Hepatic stellate cell (primary cell): ENCODE measurements around the gene PPIL1.

Source experiments
- DNase-seq: peaks from one replicate; pipeline ENCODE4 v3.0.0; 2011; ENCODE audit warnings: low spot score

PPIL1 gene

DNA sequence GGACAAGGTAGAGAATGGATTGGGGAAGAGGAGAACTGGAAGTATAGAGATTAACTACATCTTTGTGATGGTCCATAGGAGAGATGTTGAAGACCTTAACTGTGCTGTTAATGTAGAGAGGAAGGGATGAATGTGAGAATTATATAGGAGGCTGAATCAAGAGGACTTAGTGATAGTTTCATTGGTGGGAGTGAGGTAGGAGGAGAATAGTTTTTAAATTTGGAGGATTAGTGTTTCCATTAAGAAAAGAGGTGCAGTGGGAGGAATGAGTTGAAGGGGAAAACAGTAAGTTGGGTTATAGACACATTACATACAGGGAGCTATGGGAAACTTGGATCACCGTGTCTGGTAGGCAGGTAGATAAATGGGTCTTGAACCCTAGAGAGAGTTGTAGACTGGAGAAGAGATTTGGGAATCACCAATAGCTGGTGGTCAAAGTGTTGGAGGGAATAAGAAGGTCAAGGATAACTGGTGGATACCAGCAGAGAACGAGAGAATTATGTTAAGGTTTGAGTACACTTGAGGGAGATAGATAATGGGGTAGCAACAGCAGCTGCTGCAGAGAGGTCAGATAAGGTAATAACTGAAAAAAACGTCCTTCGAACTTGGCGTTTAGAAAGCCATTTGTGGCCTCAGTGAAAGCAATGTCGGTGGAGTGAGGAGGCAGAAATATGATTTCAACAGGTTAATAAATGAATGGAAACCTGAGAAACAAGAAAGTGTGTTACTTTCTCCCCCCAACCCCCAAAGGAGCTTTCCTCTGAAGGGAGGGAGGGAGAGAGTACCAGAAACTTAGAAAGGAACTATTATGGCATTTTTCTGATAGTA lies 14.3 kb upstream of the PPIL1 start:
- no peak for DNase-seq

DNA sequence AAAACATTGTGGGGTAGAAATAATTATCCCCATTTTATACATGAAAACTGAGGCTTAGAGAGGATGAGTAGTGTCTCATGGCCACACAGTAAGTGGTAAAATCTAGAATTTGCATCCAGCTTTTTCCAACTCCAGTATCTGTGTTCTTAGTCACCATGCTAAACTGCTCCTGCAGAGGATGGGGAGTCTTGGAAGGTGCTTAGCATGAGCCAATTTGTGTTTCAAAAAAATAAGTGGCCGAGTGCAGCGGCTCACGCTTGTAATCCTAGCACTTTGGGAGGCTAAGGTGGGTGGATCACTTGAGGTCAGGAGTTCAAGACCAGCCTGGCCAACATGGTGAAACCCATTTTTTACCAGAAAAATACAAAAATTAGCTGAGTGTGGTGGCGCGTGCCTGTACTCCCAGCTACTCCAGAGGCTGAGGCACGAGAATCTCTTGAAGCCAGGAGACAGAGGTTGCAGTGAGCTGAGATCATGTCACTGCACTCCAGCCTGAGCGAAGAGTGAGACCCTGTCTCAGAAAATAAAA lies 13.6 kb upstream of the PPIL1 start:
- DNase-seq: no peak

DNA sequence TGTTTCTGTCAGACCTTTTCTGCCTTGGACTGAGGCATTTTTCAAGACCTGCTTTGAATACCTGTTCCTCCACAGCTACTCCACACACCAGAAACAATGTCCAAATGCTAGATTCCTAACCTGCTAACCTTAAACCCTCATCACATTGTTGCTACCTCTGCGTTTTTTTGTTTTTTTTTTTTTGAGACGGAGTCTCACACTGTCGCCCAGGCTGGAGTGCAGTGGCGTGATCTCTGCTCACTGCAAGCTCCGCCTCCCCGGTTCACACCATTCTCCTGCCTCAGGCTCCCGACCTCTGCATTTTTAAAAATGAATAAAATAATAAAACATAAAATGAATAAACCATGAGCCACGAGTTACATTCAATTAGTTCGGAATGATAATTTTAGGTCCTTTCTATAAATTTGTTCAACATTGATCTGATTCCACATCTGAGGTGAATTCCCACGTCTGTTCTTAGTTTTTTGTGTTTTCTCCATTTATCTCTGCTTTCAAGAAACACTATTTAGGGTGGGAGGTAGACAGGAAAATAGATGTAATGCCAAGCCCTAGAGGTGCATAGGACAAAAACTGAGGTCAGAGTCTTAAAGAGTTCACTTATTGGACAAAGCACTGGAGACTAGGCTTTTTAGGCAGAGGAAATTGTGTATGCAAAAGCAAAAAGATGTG lies 12.5 kb upstream of the PPIL1 start:
- no peak for DNase-seq

DNA sequence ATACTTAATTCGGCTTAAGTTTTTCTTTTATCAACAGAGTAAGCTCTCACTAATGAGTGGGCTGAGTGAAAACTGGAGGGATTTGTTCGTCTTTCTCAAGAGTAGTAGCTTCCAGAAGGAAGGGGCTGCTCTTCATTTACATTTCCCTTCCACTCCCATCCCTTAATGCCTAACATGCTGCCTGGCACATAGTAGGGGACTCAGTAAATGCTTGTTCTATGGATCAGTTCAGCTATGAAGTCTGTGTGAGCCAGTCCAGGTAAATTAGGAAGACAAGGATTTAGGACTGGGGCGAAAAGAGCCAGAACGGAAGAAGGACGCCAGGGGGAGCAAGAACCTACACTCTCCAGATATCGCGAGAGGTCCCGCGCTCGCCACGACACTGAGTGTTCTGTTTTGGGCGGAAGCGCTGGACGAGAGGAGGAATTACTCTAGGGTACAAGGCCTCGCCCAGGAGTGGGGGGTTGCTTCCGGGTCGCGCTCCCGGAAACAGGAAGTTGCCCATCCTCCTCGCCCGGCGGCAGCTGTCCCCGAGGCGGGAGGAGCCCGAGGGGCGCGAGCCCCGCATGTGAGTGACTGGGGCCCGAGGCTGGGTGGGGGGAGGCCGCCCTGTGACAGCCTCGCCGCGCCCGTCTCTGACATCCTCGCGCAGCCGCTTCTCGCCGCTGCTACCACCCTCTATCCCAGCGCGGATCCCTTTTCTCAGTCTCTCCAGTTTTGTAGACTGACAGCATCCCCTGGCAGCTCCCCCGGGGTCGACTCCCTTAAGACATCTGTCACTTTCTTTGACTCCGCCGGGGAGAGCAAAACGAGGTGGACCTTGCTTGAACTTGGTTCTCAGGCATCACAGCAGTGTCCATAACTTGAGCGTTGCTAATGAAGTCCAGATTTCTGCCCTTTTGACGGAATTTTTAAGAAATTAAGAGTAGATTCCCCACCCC lies 11.1 kb upstream of the PPIL1 start, which contains the start of gene C6orf89:
Gene C6orf89, plus strand, starts transcription at position 492 of the 941 bp plus-strand sequence. CDS start 13,493 bp downstream, outside the sequence.
- DNase-seq: peak; percentile 88

DNA sequence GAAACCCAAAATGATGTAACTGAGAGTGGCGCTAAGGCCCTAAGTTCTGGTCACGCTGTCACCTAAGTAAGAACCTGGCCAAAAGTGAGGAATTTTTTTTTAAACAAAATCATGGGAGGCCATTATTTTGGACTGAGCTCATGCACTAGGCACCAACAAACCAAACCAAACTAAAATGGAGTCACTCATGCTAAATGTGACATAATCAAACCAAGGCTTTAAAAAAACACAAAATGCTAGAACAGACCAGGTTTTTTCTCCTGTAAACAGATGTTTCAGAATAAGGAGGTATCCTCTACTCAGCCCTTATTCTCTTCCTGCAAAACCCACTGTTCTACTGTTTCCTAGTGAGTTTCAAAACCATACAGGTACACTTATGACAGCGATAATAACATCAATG lies 10.0 kb upstream of the PPIL1 start:
- DNase-seq: no peak

DNA sequence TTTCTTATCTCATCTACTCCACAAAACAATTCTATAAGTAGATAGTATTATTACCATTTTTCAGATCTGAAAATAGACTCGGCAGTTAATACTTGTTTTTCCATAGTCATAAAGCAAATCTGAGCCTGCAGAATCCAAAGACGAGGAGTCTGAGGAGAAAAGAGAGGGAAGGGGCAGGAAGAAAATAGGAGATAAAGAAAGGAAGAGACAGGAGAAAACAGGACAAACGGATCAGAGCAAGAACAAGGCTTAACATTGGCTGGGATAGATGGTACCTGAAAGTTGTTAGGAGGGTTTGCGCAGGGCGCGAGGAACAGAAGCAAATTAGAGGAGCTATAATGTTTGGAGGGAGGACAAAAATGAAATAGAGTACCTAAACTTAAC lies 639 bp upstream of the PPIL1 start:
- no peak for DNase-seq

DNA sequence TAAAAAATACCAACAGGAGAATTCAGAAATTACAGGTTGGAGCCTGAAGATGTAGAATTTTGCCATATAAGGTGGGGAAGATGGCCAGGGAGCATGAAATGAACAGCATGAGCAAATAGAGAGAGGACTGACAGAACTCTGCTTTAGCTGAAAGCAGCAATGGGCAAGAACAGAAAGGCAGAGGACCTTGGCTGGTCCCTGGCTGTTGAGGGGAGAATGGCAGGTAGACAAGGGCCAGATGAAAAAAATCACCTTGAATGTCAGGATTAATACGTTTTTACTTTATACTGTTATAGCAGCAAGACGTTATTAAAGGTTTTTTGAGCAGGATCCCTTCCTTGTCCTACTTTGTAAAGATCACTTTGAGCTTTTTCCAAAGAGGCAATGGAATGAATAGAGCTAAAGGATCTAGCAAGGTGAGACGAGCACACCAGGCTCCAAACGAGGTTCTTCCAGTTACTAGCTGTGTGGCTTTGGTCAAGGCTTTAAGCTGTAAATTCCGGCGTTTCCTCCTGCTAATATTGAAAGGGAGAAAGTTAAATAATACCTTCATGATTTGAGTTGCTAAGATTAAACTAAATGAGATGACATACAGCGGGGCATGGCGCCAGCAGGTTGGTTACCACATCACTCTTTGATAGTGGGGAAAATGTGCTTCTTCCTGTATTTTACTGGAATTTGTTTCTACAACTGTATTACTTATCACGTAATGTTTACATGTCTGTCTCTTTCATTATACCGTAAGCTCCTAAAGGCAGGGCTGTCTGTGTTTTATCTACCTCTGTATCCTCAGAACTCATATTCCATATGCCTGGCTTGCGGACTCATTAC lies 776 bp downstream of the PPIL1 start:
- DNase-seq: no peak

DNA sequence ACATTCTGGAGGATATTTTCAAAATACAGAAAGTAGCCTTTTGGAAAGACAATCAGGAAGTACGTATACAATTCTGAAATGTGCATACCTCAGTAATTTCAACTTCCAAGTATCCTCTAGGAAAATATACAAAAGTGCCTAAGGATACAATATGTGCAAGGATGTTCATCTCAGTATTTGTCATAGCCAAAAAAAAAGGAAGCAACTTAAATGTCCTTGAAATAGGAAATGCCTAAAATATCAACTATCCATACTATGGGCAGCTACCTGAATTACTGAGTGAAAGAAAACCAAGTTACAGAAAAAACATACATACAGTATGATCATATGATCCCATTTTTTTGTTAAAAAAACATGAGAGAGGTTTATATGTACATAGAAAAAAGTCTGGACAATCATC lies 1.5 kb downstream of the PPIL1 start:
- DNase-seq: no peak

DNA sequence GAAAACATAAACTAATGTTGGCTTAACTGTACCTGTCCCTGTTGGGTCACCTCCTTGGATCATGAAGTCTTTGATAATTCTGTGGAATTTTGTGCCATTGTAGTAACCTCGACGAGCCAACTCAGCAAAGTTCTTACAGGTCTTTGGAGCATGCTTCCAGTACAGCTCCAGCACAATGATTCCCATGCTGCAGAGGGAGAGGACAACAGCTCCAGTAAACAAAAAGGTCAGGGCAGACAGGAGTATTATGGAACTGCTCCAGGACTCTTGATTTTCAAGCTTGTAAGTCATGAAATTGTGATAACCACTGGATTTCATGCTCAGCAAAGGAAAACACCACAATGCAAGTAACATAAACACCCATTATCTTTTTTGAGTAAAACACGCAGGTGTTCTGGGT lies 2.9 kb downstream of the PPIL1 start:
- no peak for DNase-seq

DNA sequence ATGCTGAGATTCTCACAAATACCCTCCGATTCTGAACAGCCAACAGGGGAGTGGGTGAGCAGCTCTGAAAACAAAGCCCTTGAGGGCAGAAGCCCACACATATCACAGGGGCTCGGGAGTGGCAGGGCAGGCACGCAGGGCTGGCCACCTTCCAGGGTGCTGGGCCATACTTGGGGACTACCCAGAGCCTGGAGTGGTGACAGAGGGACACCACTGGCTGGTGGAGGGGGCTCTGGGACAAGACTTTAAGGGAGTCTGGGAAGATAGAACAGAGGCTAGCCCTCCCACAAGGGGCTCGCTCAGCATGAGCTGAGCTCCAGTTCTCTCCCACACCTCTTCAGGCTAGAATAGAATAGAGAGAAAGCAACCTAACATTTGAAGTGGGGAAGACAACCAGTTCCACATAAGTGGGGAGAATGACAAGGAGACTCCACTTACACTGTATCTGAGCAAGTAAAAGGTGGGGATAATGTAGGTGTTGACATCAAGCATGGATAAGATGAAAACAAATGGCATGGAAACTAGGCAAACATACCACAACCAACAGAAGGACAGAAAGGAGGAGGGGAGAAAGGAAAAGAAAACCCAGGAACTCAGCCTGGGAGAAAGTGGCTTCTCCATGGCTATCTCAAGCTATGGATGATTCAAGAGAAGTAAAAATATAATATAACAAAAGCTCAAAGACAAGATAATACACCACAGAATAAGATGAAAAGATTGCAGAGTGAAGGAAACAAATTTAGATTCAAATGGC lies 7.0 kb downstream of the PPIL1 start:
- DNase-seq: no peak

DNA sequence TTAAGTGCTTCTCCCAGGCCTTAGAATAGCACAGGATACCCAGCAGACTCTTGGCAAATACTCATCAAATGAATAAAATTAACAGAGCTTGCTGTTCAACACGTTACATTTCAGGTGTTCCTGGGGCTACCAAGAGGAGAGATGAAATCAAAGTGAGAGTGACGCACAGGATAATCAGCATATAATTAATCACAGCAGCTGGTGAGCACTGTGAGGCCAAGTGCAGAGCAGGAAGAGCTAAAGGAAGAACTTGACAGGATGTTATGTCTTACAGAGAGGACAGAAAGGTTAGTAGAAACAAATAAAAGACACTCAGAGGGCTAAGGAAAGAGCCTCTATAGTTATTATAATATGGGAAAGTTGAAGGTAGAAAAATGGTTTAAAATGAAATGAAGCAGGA lies 8.8 kb downstream of the PPIL1 start:
- no peak for DNase-seq

DNA sequence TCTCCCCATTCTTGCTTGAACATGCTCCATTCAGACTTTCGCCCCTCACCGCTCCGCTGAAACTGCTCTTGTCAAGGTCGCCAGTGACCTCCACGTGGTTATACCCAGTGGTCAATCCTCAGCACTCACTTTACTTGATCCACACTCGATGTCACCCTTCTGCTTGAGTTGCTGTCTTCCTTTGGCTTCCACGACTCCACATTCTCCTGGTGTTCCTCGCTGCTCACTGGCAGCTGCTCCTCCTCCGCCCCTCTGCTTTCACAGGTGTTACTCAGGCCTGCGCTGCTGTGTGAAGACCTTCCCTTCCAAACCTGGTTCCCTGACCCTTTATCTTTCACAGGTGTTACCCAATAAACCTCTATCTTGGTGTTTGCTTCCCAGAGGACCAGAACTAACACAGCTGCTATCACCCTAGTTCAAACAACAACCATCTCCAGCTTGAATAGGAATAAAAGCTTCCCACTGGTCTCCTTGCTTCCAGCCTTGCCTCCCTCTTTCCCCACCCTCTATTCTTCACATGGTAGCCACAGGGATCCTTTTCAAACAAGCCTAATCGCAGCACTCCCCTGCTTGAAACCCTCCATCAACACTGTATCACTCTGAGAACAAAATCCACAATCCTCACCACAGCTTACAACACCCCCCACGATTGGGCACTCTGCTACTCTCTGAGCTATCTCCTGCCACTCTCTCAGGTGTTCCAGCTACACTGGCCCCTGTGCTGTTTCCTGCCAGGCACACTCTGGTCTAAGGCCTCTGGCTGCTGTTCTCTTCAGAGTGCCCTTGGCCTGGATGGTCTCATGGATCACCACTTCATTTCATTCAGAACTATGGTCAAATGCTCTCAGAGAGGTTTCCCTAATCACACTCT lies 10.7 kb downstream of the PPIL1 start:
- no peak for DNase-seq

DNA sequence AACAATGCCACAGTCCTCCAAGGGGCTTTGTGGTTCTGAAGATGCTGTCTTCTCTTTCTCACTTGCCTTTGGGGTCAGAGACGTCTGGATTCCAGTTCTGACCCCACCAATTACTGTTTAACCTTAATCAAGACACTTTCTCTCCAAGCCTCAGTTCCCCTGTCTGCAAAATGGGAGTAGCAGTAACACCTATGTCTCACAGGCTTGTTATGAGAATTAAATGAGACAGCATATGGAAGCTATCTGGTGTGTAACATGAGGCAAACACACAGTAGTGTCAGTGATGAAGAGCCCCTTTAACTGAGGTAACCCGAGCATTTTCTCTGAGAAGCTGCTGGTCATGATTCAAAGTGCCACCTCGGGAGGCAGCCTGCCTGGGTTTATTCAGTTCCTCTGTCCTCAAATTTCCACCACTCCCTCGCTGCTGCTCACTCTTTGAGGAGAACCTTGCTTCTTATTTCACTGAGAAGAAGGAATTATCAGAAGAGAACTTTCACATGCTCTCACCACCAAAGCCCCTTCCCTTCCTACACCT lies 11.7 kb downstream of the PPIL1 start:
- DNase-seq: no peak

DNA sequence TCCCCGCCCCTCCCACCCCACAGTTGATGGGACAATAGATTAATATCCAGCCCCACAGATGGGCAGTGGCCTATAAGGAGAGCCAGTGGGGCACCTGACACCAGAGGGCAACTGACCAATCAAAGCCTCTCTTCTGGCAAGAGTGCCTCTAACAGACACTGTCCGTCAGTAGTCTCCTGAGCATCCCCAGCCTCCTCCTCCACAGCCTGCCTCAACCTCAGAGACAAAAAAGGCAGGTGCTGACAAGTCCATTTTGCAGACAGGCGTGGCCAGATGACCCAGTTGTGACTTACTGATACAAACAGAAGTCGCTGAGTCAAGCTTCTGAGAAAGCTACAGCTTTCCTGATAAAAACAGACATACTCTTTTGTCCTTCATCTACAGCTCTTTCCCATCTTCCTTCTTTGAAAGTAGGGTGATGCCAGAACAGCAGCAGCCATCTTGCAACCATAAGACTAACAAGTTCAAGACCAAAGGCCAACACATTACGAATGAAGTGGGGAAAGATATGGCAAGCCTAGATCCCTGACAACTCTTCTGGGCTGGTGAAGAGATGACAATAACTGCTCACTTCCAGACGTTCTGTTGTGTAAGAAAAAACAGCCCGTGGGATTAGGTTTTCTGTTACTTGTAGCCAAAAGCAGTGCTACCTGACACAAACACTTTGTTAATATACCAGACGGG lies 12.3 kb downstream of the PPIL1 start:
- DNase-seq: no peak

DNA sequence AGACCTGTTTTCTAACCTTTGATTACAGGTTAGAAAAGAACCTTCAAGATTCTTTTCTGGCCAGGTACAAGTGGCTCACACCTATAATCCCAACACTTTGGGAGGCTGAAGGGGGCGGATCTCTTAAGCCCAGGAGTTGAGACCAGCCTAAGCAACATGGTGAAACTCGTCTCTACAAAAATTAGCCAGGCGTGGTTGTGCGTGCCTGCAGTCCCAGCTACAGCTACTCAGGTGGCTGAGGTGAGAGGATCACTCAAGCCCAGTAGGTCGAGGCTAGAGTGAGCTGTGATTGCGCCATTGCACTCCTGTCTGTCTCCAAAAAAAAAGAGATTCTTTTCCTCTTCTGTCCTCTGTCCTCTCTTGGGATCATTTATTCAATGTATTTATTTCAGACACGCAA lies 14.5 kb downstream of the PPIL1 start:
- no peak for DNase-seq

DNA sequence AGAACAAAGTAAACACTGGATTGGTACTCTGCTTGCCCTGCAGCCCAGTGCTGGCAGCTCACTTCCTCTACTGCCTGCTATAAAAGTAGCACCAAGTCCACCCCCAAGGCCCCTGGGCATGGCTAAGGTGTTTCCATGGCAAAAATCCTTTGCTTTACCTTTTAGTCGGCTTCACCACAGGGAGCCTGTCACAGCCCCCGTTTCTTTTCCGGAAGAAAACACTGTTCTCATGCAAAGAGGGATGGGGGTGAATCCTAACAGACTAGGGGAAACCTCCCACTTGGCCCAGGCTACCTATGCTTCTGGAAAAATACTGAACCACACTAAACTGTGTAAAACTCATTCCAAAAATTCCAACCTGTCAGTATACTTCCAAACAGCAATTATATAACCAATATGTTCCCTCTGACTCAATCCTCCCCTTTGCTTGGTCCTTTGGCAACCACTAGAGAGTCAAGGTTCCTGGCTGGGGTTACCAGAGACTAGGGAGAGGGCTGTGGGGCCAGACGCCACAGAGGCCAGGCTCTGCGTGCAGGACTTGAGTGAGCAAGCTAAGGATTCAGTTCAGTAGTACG lies 16.1 kb downstream of the PPIL1 start:
- DNase-seq: no peak

DNA sequence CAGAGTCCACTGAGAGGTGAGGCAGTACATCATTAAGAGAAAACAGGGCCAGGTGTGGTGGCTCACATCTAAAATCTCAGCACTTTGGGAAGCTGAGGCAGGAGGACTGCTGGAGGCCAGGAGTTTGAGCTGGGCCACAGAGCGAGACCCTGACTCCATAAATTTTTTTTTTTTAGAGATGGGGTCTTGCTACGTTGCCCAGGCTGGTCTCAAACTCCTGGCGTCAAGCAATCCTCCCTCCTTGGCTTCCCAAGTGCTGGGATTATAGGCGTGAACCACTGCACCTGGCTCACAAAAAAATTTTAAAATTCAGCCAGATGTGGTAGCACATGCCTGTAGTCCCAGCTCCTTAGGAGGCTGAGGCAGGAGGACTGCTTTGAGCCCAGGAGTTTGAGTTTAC lies 17.3 kb downstream of the PPIL1 start:
- no peak for DNase-seq

DNA sequence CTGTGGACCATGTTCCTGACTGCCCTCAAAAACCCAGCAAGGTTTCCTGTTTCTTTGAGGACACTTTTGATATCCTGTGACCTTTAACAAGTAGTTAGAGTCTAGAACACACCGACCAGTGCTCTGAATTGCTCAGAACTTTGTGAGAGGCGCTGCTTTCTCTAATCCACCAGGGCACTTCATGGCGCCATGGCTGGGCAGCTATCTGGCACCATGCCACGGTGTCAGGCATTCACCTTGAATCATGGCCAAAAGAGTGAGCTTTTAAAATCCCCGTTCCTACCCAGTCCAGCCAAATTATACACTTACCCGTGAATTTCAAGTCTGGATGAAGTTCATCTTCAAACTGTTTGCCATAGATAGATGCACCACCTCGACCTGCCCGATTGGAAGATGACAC lies 18.3 kb downstream of the PPIL1 start:
- DNase-seq: no peak
